Stimulated activated CD8-positive, alpha-beta memory T cell treated with anti-CD3 and anti-CD28 coated beads, Interleukin-12 subunit alpha, Interleukin-12 subunit beta, amount 100 ng/mL, for 24 hours (primary cell): ENCODE results near the gene TOX3.

Experiments used
- DNase-seq: peaks from one replicate; pipeline ENCODE4 v3.0.0-alpha.2; 2020; ENCODE audit errors: extremely low read depth

TOX3 gene

DNA sequence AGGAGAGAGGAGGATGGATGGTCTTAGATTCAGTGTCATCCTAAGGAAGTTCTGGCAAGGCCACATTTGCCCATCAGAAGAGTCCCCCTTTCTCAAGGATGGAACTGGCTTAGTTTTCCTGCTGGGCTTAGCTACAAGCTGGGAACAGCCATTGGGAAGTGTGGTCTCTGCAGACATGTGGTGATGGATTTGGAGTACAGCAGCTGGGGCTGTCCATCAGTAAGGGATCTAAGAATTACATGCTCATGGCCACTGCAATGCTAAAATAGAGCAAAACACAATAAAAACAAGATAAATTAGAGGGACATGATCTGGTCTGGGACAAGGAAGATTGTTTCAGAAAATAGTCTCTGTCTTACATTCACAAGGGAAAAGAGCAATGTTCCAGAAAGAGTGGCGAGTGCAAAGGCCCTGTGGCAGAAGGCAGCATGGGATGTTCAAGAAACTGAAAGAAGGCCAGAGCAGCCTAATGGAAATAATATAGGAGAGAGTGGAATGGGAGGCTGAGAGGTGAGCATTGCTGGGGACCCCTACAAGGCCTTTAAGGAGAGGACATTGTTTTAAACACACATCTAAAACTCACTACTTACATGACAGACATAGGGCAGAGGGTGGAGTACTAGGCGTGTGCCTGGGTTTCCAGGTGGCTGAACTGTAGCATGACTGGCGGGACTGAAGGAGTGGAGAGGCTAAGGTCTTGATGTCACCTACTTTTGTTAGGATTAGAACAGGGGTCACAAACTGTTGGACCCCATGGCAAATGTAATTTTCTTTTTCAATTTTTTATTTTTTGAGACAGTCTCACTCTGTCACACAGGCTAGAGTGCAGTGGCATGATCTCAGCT is 17.0 kb upstream of the TOX3 start:
- no peak for DNase-seq

DNA sequence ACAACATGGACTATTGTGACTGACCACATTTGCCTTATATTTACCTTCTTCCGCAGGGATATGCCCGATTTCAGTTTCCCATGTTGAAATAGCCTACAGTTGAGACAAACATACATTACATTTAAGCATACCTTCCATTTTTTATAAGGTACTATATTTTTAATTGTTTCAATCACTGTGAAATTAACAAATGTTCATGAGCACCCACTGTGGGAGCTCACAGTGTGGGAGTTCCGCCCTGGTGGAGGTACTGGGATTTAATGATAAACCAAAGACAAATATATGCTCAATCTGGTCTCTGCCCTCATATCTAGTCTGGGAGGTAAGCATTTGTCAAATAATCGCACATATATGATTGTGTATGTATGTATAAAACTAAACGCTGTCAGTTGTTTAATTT is 15.8 kb upstream of the TOX3 start:
- DNase-seq = no peak

DNA sequence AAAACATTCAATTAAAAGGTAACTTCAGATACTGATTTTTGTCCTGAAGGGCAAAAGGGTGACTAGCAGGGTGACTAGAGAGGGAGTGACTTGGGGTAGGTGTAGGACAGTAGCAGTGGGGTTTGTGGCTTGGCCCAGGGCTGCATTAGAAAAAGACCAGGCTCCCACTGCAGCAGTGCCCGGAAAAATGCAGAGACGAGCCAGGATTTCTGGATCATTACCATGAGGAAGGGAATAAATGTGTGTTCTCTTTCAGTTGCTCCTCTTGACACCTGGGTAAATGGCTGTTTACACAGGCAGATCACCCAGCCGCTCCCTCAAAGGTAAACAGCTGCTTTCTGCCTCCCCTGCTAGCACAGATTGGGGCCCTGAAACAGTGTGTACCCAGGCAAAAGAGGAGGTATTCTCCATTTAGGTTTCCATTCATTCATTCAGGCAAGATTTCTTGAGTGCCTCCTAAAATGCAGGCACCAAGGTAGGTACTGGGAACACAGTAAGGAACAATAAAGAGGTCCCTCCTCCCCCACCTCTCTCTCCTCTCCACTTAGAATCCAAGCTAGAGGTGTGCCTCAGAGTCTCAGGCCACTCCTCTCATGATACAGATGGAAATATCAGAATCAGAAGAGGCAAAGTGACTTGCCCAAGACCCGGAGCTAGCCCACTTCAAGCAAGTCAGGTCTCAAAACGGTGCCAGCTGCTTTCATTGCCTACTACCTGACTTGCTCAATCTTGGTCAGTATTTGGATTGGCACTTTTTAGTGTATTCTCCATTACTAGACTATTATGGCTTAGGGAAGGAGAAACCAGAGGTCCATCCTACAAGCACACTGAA is 15.2 kb upstream of the TOX3 start:
- DNase-seq = no peak

GRCh38 chr16:52558448-52558847 is 11.5 kb upstream of the TOX3 start:
- no peak for DNase-seq

DNA sequence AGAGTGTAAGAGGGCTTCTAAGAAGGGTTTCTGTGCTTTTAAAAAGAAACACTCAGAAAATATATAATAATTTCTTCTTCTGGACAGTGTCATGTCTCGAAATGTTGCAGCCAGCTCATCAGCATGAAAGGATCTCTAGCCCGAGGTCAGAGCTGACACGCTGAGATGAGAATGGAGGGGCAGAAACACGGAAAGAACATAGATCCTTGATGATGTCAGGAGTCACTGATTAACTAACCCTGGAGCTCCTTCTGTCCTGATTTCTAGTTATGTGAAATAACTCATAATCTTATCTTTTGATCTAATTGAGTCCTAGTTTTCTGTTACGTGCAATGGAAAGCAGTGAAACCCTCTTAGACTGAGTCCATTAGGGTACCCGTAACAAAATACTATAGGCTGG is 10.3 kb upstream of the TOX3 start:
- no peak for DNase-seq

- no peak for DNase-seq
Observed at GRCh38 chr16:52556083-52556482, 9.1 kb upstream of the TOX3 start.

DNA sequence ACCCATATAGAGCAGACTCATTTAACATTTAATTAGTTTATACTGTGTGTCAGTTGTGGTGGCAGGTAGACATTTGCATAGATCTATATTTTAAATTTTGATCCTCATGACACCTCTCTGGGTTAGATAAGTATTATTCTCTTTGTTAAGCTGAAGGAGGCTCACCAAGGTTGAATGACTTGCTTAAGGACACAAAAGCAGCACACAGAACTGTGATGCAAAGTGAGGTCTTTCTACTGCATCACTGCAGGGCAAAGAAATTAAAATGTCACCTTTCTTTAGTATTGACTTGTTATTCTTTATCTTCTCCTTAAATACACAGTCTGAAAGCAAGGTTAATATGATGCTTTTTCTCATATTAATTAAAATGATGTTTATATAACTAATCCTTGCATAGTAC is 8.6 kb upstream of the TOX3 start:
- no peak for DNase-seq

- DNase-seq = no peak
Observed at GRCh38 chr16:52554334-52554733, 7.4 kb upstream of the TOX3 start.

- DNase-seq = no peak
Observed at GRCh38 chr16:52553322-52553721, 6.4 kb upstream of the TOX3 start.

GRCh38 chr16:52552643-52553042 is 5.7 kb upstream of the TOX3 start:
- DNase-seq = no peak

GRCh38 chr16:52549011-52549692 is 2.2 kb upstream of the TOX3 start:
- DNase-seq = no peak

DNA sequence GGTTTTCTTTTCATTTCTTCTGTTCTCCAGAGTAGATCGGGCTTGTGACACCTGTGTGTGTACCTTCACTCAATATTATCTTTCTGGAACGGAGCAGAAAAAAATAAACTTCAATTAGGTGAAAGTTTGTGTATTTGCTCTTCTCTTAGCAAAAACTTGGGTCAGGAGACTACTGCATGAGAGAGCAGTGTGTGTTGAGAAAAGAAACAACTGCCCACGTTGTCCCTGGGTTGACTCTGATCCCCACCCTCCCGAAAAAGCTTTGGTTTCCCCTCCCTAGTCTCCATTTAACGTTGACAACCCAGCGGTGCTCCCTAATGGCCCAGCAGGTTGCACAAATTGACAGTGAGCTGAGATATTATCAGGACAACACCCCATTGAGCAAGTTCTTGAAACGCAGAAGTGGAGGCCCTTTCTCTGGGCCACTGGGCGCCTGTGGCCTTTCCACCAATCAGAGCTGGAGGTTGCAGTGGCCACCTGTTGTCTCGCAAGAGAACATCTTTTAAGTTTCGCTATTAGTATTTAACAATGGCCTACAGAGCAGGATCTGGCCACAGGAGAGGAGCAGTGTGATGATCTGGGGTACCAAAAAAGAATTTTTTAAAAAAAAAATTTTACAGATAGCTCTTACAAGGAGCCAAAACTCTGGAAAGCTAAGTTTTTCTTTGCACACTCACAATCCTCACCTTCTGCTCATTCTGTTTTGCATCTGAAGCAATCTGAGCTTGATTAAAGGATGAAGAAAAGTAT is 1.5 kb upstream of the TOX3 start:
- DNase-seq = no peak

GRCh38 chr16:52547834-52548215 is 882 bp upstream of the TOX3 start:
- no peak for DNase-seq

- no peak for DNase-seq
Observed at GRCh38 chr16:52546291-52547003, 496 bp downstream of the TOX3 start.

GRCh38 chr16:52545898-52546266 is 1.1 kb downstream of the TOX3 start:
- no peak for DNase-seq

GRCh38 chr16:52545222-52545897 is 1.6 kb downstream of the TOX3 start:
- DNase-seq = no peak

GRCh38 chr16:52544703-52545102 is 2.2 kb downstream of the TOX3 start:
- DNase-seq = no peak

GRCh38 chr16:52543654-52544053 is 3.3 kb downstream of the TOX3 start:
- no peak for DNase-seq

GRCh38 chr16:52540910-52541309 is 6.0 kb downstream of the TOX3 start:
- no peak for DNase-seq

GRCh38 chr16:52539191-52539590 is 7.8 kb downstream of the TOX3 start:
- DNase-seq = no peak

DNA sequence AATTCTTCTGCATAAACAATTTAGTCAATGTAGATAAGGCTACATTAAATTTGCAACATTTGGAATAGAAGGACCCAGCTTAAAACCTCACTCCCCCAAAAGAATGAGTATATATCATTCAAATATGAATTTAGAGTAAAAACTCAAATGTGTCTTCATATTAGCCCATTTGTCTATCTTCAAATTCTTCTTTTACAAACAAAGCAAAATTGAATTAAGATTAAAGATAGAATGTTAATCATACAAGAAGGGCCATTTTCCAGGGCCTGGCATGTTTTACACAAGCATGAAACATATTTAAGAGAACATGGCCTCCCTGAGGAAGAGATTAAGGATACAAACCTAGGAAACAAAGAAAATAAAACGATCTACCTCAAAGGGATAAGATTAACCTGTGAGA is 8.4 kb downstream of the TOX3 start:
- DNase-seq = no peak
